Measurements from ENCODE around the gene BICRAL.
"Not testable (repeated sequence)": the region's sequence is repeated elsewhere in the genome, so short reads cannot be mapped to it uniquely, and the experiment has no call there.

BICRAL gene

GRCh38 chr6:42805297-42805861 is 23.5 kb downstream of the BICRAL start:
- FAIRE-seq: no peak

GRCh38 chr6:42806359-42806758 is 24.5 kb downstream of the BICRAL start:
- FAIRE-seq: not testable (repeated sequence)

GRCh38 chr6:42808492-42809483 is 26.9 kb downstream of the BICRAL start:
- FAIRE-seq: no peak

- no peak for FAIRE-seq
Observed at GRCh38 chr6:42813074-42813645, 31.3 kb downstream of the BICRAL start.

- peak; percentile 21 for FAIRE-seq
Observed at GRCh38 chr6:42813906-42814444, 32.1 kb downstream of the BICRAL start.

- not testable (repeated sequence) for FAIRE-seq
Observed at GRCh38 chr6:42815726-42816125, 33.9 kb downstream of the BICRAL start.

- FAIRE-seq: no peak
Observed at GRCh38 chr6:42817907-42818306, 36.1 kb downstream of the BICRAL start.

- no peak for FAIRE-seq
Observed at GRCh38 chr6:42818416-42818815, 36.6 kb downstream of the BICRAL start.

- no peak for FAIRE-seq
Observed at GRCh38 chr6:42818878-42819277, 37.0 kb downstream of the BICRAL start.

- no peak for FAIRE-seq
Observed at GRCh38 chr6:42819803-42820511, 38.1 kb downstream of the BICRAL start.

- no peak for FAIRE-seq
Observed at GRCh38 chr6:42820512-42821340, 38.9 kb downstream of the BICRAL start.

GRCh38 chr6:42821341-42821668 is 39.5 kb downstream of the BICRAL start:
- FAIRE-seq: no peak

GRCh38 chr6:42821846-42822245 is 40.0 kb downstream of the BICRAL start:
- no peak for FAIRE-seq

- no peak for FAIRE-seq
Observed at GRCh38 chr6:42829561-42830092, 47.8 kb downstream of the BICRAL start.

- FAIRE-seq: no peak
Observed at GRCh38 chr6:42831237-42831636, 49.4 kb downstream of the BICRAL start.

- no peak for FAIRE-seq
Observed at GRCh38 chr6:42834056-42834455, 52.2 kb downstream of the BICRAL start.

GRCh38 chr6:42841844-42842584 is 60.2 kb downstream of the BICRAL start:
- no peak for FAIRE-seq

- no peak for FAIRE-seq
Observed at GRCh38 chr6:42845327-42845694, 63.5 kb downstream of the BICRAL start.

GRCh38 chr6:42846505-42846904 is 64.7 kb downstream of the BICRAL start:
- no peak for FAIRE-seq

- FAIRE-seq: no peak
Observed at GRCh38 chr6:42848700-42849099, 66.8 kb downstream of the BICRAL start.

GRCh38 chr6:42851599-42851998 is 69.7 kb downstream of the BICRAL start:
- FAIRE-seq: no peak
